Esophagus squamous epithelium (tissue), 4 donors: ENCODE data around the gene CDKN2AIP.

Experiments
- CTCF ChIP-seq, 6 experiments: fragments of 450-650 bp in 4 of 6; fragments of 200-600 bp in 2 of 6; sonication (generic) in 2 of 6; IDR thresholded peaks; one replicate each; pipeline ENCODE4 v1.5.1; 2016 to 2019; ENCODE audit warnings: antibody characterized with exemption in 6 of 6, mild to moderate bottlenecking in 4 of 6, moderate library complexity in 4 of 6
- POLR2A ChIP-seq, 4 donors: fragments of 450-650 bp; IDR thresholded peaks; one replicate each; pipeline ENCODE4 v1.6.1; 2017; ENCODE audit warnings: antibody characterized with exemption in 4 of 4, mild to moderate bottlenecking in 4 of 4, moderate library complexity in 3 of 4

DNA sequence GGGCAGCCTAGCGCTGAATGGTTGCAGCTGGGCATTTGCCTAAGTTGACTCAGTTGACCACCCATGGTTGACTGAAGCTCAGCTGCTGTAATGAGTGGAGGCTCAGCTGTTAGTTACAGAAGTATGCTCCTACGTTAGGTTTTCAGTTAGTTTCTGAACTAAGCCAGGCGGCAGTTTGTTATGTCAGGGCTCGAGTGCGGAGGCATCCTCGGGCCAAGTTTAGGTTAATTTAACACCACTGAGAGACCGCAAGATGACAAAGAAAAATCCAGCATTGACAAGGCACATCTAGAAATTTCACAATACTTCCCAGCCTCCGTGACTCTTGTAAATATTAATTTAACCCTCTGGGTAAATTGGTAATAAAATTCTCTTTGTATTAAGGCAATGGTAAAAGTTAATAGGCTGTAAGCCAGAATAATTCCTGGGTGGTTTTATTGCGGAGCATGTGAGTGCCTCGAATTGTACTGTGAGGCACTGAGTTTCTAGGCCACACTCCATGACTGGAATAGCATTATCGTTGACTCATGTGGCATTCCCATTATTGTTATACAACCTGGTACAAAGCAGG, 33.1 kb upstream of the CDKN2AIP start:
- TF ChIP-seq CTCF (IDR thresholded peaks at IDR 0.05) (no peak), POLR2A (IDR thresholded peaks at IDR 0.05) (no peak)
